A549 treated with GW870086 at 1 μM for 4 hours (cell line): ENCODE data around the gene MED17. TPM values are rescaled to one million over a fixed set of nuclear protein-coding genes. Genes with fewer than 3 reads are reported as not detected.

ENCODE experiments used
- total RNA-seq: library from RNA; stranded (reverse); fragments of 200-300 nt; extraction: Qiagen RNA extraction; gene quantifications from 5 replicates; pipeline ENCODE4 v1.2.3, GENCODE V29; 2022; ENCODE audit warnings: low read depth

MED17 gene, protein sequence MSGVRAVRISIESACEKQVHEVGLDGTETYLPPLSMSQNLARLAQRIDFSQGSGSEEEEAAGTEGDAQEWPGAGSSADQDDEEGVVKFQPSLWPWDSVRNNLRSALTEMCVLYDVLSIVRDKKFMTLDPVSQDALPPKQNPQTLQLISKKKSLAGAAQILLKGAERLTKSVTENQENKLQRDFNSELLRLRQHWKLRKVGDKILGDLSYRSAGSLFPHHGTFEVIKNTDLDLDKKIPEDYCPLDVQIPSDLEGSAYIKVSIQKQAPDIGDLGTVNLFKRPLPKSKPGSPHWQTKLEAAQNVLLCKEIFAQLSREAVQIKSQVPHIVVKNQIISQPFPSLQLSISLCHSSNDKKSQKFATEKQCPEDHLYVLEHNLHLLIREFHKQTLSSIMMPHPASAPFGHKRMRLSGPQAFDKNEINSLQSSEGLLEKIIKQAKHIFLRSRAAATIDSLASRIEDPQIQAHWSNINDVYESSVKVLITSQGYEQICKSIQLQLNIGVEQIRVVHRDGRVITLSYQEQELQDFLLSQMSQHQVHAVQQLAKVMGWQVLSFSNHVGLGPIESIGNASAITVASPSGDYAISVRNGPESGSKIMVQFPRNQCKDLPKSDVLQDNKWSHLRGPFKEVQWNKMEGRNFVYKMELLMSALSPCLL
- 19.7 to 24.7 TPM (median 22.5 TPM) in 5 replicates for total RNA-seq

DNA sequence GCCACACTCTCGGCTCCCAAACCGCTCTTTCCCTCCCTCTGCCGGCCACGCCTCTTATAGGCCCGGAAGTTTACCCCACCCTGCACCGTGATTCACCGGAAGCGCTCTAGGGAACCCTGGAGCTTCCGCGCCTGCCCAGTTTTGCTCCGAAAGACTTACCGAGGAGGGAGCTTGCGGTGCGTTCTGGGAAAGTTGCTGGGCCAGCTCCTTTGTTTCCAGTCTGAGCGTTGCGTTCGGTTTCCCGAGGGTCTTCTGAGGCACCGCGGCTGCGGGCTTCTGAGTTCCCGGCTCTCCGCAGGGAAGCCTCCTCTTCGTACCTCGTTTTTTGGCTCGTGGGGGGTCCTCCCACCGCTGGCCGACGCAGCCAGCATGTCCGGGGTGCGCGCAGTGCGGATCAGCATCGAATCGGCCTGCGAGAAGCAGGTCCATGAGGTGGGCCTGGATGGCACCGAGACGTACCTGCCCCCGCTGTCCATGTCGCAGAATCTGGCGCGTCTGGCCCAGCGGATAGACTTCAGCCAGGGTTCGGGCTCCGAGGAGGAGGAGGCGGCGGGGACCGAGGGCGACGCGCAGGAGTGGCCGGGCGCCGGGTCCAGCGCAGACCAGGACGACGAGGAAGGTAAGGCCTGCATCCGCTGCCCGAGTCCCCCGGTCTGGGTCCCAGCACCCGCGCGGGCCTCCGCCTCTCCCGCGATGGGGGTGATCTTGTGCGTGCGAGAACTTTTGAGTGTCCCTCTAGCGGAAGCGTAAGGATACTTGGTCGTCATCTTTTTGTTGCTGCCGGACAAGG lies at the start of gene MED17:
Gene MED17, plus strand, starts transcription at position 138 of the 790 bp plus-strand sequence. Its CDS starts 232 bp downstream, at position 370.

DNA sequence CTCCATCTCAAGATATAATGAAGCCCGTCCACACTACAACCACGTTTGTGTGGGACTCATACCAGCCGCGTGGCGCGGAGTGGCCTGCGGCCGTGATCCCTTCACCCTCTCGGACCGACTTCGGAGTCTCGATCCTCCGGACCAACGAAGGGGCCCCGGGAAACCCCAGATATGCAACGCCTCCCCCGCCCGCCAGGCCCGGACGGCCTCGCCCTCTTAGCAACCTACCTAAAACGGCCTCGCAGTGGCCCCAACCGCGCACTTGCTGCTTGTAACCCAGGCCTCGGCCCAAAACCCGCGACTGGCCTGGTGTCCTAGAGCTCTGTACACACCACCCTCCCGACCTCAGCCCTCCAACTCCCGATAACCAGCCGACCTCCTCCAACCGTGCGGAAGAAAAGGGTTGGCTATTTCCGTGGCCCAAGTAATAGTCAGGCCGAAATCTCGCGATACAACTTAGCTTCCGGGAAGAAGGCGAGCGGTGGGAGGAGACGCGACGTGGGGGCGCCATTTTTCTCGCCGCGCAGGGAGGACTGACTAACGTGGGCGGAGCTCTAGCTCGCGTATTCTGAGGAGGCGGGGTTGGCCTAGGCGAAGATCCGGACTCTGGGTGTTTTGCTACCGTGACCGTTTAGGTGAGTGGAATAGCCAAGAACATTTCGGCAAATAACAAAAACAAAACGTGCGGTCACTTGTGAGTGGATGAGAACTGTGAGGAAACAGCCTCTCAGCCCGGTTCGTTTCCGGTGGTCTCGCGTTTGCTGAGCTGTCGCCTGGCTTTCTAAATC lies 42.8 kb upstream of the MED17 start, which contains the start of the genes C11orf54 and TAF1D:
Gene C11orf54, plus strand, starts transcription at position 579 of the 788 bp plus-strand sequence. CDS start 5,722 bp downstream, outside the sequence.
Gene TAF1D, minus strand, starts transcription at position 402 of the 788 bp plus-strand sequence. CDS start 2,191 bp downstream, outside the sequence.

DNA sequence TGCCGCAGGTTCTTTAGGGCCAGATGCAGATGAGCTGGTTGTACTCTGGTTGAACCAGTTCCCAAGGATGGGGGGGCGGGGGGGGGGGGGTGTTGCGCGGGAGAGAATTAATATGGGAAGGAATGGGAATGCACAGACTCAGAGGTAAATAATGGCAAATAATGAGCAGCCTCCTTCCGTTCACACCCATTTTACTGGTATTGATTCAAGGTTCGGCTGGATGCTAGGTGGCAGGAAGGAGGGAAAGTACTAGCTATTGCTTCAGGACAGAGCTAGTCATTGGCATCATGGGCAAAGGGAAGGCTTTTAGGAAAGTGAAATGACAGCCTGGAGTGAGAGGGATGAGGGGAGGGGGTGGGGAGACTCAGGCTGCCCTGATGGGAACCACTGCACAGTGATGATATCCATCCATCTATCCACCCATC lies 66.5 kb downstream of the MED17 start, which contains the start of gene VSTM5:
Gene VSTM5, minus strand, starts transcription at position 25 of the 425 bp plus-strand sequence. CDS start 116 bp downstream, outside the sequence.

Other genes with a start within 250 kb of the MED17 start
- gene SMCO4, start 240.9 kb upstream of the MED17 start, total RNA-seq, result 14.9 to 33.9 TPM (median 24.2 TPM) in 5 replicates
- gene CEP295, start 122.6 kb upstream of the MED17 start, total RNA-seq, result 6.1 to 6.9 TPM (median 6.5 TPM) in 5 replicates
- 92.2 to 101 TPM (median 98.7 TPM) in 5 replicates for gene TAF1D, start 42.8 kb upstream of the MED17 start, total RNA-seq
- gene C11orf54, start 42.6 kb upstream of the MED17 start, total RNA-seq, result 12.1 to 15.0 TPM (median 13.6 TPM) in 5 replicates
- gene VSTM5, start 66.3 kb downstream of the MED17 start, total RNA-seq, result 0.05 TPM in 1 of 5 replicates, not detected in the others
- not detected in 5 replicates for gene HEPHL1, start 237.1 kb downstream of the MED17 start, total RNA-seq